NCI-H748 (cell line): ENCODE data around the gene TMEM179.
A peak's percentile ranks its signal among the peaks of the same experiment; 100 is the strongest.
"Not testable (repeated sequence)": the region's sequence is repeated elsewhere in the genome, so short reads cannot be mapped to it uniquely, and the experiment has no call there.

Experiments used
- DNase-seq: peaks from one replicate; lab custom pipeline; 2025; ENCODE audit not compliant: unreplicated experiment; lab: John Stamatoyannopoulos, UW

Gene TMEM179

DNA sequence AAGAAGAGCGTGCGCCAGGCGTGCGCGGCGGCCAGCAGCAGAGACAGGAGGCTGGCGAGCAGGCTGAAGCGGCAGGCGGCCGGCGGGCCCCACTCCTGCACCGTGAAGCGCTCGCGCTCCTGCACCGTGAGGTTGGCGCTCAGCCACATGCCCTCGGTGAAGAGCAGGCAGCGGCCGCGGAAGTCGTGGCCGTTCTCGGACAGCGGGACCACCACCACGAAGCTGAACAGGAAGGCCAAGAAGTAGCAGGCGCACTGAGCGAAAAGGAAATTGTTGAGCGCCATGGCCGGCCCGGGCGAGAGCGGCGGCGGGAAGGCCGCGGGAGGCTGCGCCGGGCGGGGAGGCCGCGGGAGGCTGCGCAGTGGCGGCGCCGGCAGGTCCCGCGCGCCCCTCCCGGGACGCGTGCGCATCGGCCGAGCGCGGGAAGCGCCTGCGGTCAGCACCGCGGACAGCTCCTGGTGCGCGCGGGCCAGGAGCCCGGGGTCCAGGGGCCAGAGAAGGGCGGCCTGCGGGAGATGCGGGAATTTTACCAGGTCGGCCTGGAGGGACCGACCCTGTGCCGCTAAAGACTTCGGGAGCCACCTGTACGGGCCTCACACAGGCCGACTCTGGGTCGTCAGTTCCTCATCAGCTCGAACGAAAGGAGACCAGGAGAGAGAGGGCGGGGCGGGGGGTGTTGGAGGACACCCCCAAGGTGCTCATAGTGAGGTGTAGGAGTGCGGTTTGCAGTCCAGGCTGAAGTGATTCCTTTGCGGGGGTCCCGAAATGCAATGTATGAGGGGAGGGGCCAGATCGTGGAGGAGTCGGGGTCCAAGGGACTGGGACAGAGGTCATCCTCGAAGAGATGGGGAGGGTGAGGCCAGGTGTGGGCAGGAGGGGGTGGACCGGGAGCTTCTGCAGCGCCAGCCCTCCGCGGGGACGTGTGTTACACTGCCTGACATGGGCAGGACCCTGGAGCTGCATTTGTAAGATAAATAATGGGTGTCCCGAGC is at the start of gene TMEM179:
Gene TMEM179, minus strand, starts transcription at position 315 of the 992 bp plus-strand sequence. Its CDS starts 31 bp downstream, at position 284.
- peak; percentile 83 for DNase-seq

- no peak for DNase-seq
These were observed 49.5 kb upstream of the TMEM179 start for GRCh38 chr14:104654119-104654518.

DNA sequence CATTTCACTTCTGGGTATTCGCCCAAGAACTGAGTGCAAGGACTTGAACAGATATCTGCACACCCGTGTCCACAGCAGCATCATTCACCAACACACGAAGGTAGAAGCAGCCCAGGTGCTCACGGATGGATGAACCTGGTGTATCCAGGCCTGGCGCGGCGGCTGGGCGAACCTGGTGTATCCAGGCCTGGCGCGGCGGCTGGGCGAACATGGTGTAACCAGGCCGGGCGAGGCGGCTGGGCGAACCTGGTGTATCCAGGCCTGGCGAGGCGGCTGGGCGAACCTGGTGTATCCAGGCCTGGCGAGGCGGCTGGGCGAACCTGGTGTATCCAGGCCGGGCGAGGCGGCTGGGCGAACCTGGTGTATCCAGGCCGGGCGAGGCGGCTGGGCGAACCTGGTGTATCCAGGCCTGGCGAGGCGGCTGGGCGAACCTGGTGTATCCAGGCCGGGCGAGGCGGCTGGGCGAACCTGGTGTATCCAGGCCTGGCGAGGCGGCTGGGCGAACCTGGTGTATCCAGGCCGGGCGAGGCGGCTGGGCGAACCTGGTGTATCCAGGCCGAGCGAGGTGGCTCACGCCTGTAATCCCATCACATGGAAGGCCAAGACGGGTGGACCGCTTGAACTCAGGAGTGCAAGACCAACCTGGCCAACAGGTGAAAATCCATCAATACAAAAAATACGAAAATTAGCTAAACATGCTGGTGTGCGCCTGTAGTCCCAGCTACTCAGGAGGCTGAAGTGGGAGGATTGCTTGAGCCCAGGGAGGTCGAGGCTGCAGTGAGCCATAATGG is 48.8 kb upstream of the TMEM179 start:
- DNase-seq = not testable (repeated sequence)

- DNase-seq = no peak
These were observed 47.8 kb upstream of the TMEM179 start for GRCh38 chr14:104652386-104652785.

- peak; percentile 21 for DNase-seq
These were observed 47.3 kb upstream of the TMEM179 start for GRCh38 chr14:104651876-104652260.

DNA sequence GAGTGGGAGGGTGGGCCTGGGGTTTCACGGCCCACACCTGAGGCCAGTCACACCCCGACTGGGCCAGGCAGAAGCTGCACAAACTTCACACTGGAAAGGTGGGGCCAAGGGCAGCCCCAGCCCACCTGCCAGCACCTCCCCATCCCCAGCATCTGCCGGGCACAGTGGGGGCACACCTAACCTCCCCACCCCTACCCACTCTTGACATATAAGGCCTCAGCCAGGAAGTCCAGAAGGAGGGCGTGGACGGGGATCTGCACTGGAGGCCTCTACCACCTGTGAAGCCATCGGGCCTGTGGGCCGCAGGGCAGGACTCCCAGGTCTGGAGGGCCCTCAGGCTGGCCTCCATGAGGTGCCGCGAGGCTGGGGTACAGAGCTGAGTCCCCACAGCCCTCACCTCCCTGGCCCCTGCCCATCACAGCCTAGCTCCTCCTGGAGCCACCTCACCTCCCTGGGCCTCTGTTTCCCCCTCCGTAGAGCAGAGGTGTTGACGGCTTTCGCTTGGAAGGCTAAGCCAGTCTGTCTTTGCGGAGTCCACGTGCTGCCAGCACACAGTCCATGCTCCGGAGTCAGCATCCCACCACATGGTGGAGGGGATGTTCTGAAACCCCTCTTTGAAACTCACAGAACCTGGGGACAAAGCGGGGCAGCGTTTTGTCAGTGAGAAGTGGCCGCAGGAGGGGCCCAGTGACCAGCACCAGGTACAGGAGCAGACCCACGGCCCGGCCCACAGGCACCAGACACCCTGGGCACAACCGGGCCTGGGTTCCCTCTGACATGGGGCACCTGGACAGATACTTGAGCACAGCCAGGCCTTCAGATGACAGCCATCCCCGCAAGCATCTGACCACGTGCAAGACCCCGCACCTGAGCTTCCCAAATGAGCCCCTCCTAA is 46.7 kb upstream of the TMEM179 start:
- DNase-seq = no peak

GRCh38 chr14:104650057-104650980 is 45.7 kb upstream of the TMEM179 start:
- peak; percentile 64 for DNase-seq

- no peak for DNase-seq
These were observed 43.0 kb upstream of the TMEM179 start for GRCh38 chr14:104647467-104648043.

- DNase-seq = no peak
These were observed 40.2 kb upstream of the TMEM179 start for GRCh38 chr14:104644656-104645378.

- DNase-seq = no peak
These were observed 39.6 kb upstream of the TMEM179 start for GRCh38 chr14:104644091-104644635.

- DNase-seq = no peak
These were observed 38.7 kb upstream of the TMEM179 start for GRCh38 chr14:104643306-104643705.

DNA sequence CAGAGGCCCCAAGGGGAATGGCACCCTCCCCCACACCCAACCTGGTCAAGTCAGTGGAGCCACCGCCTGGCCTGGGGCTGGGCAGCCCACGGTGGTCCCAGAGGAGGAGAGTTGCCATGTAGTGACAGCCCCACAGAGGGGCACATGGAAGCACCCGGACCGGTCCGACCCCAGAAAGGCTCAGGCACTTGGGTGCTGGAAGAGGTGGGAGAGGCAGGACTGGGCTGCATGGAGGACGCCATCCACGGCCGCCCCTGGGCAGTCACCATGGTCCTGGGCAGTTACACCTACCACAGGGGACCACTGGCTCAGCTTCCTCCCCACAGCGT is 37.9 kb upstream of the TMEM179 start:
- no peak for DNase-seq

DNA sequence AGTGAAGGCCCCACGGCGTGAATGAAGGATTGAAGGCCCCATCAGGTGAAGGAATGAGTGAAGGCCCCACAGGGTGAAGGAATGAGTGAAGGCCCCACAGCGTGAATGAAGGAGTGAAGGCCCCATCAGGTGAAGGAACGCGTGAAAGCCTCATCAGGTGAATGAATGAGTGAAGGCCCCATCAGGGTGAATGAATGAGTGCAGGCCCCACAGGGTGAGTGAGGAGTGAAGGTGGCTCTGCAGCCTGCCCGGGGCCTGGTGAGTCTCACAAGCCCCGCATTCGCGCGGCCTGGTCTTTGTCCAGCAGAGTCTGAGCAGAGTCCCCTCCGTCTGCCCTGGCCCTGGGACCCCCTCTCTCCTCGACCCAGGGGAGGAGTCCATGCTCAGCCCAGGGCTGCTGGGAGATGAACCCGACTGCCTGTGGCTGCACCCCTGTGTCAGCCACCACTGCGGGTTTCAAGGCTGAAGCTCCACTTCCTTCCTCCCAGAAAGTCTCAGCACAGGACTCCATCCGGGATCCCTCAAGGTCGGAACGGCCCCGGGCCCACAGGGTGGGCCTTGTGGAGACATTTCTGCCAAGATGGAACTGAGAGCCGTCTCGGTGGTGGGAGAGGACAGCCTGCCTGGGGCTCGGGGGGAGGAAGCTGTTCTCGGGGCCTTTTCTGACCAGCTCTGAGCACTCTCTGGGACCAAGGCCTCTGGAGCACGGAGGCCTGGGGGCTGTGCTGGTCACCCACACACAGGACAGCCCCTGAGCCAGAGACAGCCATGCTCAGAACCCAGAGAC is 37.4 kb upstream of the TMEM179 start:
- no peak for DNase-seq

- no peak for DNase-seq
These were observed 36.1 kb upstream of the TMEM179 start for GRCh38 chr14:104640681-104641080.

DNA sequence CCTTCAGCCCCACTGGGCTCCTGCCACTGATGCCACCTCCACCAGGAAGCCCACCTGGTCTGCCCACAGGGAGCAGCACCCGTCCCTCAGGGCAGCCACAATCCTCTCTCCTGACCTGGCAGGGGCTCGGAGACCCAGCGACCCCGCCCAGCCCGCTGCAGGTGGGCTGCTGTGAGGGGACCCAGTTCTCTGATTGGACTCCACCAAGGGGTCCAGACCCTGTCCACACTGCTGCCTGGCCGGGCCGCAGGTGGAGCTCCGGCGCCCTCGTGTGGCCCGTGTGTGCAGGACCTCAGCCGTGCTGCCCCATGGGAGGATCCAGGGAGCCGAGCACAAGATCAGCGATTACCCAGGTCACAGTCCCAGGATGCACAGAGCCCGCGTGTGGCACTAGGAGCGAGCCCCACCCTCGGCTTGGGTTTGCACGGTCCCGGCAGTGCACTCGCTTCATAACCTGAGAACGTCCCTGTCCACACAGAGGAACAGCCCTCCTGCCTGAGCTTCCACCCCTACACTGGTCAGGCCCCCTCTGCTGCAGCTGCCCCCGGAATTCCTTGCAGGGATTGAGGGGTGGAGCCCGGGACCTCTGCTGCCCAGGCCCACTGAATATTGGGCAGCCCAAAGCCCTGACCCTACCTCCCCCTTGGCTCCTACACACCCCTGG is 35.4 kb upstream of the TMEM179 start:
- peak; percentile 73 for DNase-seq

- no peak for DNase-seq
These were observed 34.9 kb upstream of the TMEM179 start for GRCh38 chr14:104639471-104639870.

GRCh38 chr14:104638927-104639450 is 34.4 kb upstream of the TMEM179 start:
- no peak for DNase-seq
